ENCODE measurements around the gene PHF1.

Gene PHF1

DNA sequence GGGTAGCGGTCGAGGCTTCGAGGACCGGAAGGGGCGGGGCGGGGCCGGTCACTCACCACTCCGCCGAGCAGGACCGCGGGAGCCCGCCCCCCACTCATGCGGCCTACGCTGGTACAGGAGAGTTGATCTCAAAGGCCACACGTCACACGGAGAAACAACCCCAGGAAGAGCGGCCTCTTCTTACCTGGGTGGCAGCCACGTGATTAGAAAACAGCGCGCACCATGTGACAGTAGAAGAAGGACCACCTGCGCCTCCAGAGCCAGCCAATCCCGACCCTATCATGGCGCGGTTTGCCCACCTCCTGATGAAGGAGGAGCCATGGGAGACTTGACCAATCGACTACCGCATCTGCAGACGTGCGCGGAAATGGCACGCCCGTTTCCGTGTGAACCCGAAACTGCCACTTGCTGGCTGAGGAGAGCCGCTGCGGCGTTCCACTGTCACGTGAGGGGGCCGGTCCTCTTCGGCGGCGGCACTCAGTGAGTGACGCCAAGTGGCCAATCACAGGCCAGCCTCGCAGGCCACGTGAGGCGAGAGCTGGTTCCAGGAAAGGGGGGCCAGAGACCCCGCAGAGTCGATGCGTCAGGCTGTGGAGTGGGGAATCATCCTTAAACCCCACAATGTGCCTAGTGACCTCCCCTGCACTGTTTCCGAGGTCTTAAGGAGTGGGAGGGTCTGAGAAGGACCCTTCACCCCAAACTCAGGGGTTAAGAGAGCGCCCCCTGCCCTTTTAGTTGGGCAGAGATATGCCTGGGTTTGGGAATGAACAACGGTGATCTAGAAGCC is 7.3 kb downstream of the PHF1 start, which contains the start of gene CUTA:
CUTA (minus strand) TSS at position 205 of the 787 bp plus-strand sequence; CDS start at position 98, 107 bp downstream.
- DNase-seq (ENCODE audit: low spot score) = peak; percentile 99

DNA sequence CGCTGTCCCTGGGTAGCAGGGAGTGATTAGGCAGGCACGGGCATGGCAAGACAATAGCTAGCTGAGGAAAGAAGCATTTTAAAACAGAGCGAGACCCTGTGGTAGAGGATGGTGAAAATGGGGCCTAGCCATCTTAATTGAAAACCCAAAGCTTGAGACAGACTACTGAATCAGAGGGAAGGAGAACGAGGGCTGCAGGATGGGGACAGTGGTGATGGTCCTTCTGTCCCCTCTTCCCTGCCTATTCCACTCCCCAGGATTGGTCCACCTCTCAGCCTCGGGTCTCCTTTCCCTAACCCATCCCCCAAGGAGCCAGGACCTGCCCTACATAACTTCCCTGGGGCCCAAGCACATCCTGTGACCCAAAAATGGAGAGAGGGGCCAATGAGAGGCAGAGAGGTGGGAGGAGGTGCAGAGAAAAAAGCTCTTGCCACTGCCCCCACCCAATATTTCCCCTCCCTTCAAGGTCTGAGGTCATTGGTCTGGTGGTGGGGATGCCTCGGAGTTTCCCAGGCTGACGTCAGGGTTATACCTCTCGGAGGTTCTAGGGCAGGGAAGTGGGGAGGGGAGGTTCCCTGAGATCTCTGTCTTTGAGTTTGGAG is 8.0 kb downstream of the PHF1 start:
- no peak for DNase-seq (ENCODE audit: low spot score)

DNA sequence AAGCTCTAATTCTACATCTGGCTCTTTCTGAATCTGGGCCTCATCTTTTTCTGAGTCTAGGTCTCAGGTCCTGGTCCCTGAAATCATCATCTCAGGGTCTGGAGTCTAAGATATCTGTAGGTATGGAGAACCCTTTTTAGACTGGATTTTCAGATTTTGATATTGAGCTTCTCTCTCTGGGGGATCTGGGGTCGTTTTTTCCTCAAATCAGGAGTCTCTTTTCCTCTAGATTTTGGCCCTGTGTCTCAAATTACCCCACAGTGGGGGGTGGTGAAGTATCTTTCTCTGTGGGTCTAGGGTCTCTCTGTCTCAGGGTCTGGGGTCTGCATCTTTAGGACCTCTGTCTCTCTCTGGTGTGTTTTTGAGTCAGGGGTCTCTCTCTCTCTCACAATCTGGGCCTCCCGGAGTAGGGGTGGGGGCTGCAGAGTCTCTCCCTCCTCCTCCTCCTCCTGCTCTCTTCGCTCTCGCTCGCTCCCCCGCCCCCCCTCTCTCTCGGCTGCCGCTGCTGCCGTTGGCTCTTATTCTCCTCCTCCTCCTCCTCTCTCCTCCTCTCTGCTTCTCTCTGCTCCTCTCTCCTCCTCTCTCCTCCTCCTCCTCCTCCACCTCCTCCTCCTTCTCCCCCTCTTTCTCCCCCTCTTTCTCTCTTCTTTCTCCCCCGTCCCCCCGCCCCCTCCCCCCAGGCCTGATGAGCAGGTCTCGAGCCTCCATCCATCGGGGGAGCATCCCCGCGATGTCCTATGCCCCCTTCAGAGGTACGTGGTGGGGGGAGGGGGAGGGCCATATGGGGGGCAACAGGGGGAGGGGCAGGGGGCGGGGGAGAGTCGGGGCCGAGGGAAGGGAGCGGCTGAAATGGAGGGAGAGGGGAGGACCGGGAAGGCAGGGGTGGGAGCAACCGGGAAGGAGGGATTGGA is 9.0 kb downstream of the PHF1 start, which contains the start of gene SYNGAP1:
SYNGAP1 (plus strand) TSS at position 486 of the 911 bp plus-strand sequence; CDS start at position 686, 200 bp downstream.
- peak; percentile 82 for DNase-seq (ENCODE audit: low spot score)

DNA sequence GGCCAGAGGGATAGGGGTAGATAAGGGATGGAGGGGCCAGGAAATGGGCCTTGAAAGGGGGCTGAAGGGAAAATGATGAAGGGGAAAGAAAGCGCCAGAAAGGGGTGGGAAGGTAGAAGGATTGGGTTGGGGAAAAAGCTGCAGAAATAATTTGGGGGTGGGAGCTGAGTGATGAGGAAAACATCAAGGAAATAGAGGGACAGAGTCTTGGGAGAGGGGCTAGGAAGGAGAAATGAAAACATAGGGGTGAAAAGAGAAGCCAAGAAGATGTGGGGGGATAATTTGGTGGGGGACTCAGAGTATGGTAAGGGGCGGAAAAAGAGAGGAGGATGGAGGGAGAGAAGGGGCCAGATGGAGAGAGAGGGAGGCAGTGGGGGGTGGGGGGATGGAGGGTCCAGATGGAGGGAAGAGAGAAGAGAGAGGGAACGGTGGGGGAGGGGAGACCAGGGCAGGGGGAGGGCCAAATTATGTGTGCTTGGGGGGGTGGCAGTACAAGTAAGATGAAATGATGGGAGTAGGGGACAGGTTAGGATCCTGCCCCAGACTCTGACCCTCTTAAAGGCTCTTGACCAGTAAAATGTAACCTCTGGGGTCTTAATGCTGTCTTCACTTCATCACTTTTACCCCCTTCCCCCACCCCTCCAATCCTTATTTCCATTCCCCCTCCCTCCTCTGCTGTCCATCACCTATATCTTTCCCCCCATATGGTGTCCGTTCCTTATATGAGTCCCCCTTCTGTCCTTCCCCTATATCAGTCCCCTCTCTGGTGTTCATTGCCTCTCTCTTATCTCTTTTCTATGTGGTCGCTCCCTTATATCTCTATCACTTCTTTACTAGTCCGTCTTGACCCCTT is 9.9 kb downstream of the PHF1 start:
- DNase-seq (ENCODE audit: low spot score) = no peak

DNA sequence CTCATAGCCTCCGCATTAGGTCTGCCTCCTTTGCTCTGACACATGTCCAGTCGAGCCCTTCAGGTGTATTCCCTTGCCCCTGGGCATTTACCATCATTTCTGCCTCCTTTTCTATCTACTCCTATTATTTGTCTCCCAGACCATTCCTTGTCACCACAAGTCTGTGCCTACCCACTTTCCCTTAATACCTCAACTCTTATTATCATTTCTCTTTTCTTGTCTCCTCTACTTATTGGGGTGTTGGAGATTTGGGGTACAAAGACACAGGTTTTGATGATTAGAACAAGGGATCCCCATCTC is 10.5 kb downstream of the PHF1 start:
- DNase-seq (ENCODE audit: low spot score) = no peak

DNA sequence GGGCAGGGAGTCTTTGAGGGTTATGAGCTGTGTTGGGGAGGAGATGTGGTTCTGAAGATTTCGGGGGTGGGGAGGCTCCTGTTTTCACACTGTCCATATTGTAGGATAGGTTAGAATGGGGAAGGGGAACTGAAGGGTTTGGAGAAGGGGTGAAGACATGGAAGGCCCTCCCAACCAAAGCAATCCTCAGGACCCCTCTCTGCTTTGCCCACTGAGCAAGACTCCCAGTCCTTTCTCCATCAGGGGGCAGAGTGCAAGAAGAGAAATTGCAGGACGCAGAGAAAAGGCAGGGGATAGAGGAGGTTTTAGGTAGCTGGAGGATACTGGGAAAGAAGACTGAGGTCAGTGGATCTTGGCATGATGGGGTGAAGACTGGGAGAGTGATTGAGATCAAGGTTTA is 13.0 kb downstream of the PHF1 start:
- no peak for DNase-seq (ENCODE audit: low spot score)

DNA sequence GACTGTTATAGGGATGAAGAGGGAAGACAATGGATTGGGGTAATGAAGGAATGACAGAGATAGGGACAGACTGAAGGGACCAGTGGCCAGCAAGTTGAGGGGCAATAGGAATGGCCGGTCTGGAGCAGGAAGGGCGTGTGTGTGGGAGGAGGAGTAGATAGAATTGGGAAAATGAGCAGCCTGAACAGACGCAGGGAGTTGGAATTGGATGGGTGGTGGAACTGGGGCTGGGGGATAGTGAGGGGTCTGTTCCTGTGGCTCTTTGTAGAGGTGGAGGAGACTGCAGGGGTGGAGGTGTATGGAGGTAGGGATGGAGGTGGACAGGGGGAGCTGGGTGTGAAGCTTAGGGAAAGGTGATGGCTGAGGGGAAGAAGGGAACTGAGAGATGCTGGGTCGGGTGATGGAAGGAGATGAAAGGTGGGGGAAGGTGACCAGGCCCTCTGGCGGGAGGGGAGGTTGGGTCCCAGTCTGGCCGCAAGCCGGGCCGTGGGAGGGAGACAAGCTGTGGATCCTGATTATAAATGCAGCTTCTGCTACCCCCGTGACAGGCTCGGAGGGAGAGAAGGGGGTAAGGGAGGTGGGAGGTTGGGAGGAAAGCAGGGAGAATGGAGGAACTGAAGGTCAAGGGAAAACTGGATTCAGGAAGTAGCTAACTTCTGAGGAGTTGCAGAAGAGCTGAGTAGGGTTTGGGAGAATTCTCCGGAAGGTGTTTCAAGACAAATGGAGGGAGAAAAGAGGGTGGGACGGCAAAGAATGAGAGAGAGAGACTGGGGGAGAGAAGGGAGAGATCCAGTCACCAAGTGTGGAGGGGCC is 14.2 kb downstream of the PHF1 start:
- DNase-seq (ENCODE audit: low spot score) = no peak

DNA sequence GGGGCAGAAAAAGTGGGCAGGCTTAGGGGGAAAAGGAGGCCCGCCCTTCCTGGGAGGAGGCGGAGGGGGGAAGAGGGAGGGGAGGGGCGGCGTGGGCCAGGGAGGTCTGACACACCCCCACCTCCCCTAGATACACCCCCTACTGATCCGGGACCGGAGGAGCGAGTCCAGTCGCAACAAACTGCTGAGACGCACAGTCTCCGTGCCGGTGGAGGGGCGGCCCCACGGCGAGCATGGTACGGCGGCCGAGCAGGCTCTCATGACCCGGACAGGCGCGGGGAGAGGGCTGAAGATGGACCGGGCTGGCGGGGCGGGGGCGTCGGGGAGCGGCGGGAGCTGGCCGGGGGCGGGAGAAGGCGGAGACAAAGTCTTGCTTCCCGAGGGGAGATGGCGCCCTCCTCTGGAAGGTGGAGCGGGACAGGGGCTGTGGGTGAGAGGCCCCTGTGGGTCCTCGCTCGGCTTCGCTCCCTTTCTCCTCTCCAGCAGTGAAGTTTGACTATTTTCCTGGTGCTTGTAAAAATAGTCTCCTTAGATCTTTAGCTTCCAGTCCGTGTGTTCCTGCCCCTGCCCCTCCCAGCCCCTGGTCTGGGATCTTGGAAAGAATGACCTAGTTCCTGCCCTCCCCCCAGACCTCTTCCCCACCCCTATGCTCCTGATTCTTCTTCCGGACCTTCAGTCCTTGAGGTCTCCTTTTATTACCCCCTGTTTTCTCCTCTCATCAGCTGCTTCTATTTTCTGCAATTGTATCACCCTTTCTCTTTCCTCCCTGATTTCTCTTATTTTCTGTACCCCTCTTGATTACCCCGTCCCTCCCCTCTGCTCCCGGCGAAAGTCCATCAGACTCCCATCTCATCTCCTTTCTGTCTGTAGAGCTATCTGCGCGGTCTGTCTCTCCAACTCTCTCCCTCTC is 15.1 kb downstream of the PHF1 start:
- DNase-seq (ENCODE audit: low spot score) = peak; percentile 93

DNA sequence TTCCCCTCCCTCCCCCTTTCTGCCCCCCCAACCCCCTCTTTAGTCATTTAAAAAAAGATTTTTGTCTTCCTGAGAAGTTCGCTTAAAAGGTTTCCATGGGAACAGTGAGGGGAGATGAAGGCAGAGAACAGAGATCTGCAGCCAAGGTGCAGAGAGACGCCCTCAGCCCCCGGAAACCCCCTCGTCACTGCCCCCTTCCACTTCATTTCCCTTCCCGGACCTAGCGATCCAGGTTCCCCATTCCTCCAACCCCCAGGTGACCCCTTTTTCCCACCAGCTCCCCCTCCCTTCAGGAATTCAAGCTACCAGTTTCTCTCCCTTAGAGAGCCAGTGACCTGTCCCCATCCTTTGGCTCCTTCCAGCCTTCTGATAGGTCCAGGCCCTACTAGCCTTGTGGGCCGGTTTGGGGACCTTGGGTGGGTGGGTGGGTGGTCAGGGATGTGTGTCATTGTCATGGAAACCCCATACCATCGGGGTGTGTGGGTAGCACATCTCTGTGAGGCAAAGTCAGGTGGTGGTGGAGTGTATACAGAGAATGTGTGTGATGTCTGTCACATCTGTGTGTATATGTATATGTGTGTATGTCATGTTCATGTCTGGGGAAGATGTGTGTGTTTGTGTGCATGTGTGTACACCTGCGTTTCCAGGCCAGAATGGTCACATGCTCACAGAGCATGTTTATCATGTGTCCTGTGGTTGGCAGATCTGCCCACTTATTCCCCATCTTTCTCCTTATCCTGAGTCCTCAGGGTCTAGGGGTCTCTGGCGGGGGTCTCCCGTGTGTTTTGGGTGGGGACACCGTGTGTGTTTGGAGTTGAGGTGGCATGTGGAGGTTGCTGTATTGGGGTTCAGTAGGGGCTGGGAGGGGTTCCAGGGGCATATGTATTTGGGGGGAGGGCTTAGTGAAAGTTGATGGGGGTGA is 16.0 kb downstream of the PHF1 start:
- no peak for DNase-seq (ENCODE audit: low spot score)

DNA sequence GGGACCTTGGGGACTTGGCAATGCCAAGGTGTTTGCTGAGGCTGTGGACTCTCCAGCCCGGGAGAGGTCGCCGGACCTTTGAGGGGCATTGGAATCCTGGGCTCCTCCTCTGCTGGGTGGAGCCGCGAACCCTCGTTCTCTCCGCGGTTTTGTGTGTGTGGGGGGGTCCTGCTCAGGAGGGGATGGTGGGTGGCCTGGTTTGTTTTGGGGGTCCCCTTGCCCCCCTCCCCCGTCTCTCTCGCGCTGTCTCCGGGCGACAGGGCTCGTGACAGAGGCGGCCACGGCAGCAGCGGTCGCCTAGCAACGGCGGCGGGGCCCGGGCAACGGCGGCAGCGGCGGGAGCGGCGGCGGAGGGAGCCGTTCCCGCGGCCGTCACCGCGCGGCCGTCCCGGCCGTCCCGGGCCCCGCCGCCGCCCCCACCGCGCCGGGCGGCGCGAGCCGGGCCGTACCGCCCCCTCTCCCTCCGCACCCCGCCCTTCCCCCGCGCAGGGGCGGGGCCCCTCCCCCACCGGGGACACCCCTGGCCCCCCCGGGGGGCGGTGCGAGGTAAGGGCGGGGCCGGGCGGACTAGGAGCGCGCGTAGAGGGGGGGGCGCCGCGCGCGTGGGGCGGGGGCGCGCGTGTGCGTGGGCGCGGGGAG is 16.9 kb downstream of the PHF1 start:
- no peak for DNase-seq (ENCODE audit: low spot score)

DNA sequence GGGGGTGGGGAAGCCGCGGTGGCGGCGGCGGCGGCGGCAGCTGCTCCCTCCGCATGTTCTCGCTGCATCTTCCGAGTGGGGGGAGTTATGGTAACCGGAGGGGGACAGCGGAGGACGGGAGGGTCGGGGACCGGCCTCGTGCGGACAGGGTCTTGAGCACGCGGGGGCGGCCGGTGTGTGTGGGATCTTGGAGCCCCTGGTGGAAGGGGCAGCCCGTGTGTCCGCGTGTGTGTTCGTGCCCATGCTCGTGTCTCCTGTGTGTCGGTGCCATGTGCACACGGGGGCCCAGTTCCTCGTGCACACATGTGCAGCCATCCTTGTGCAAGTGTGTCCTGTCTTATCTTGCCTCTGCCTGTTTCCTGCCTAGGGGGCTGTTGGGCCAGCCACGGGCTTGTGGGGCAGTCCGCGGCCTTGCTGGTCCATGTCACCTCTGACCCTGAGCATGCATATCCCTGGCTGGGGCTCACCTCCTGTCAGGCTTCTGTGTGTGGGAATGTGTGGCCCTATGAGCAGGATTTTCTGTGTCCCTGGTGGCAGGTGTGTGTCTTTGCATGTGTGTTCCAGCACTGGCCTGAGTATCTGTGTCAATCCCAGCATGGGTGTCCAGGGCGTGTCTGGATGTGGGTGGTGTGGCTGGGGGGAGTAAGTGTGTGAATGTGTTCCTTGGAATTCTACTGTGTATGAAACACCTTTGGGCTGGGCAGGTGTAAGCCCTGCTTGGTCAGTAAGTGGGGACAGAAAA is 17.6 kb downstream of the PHF1 start:
- no peak for DNase-seq (ENCODE audit: low spot score)

DNA sequence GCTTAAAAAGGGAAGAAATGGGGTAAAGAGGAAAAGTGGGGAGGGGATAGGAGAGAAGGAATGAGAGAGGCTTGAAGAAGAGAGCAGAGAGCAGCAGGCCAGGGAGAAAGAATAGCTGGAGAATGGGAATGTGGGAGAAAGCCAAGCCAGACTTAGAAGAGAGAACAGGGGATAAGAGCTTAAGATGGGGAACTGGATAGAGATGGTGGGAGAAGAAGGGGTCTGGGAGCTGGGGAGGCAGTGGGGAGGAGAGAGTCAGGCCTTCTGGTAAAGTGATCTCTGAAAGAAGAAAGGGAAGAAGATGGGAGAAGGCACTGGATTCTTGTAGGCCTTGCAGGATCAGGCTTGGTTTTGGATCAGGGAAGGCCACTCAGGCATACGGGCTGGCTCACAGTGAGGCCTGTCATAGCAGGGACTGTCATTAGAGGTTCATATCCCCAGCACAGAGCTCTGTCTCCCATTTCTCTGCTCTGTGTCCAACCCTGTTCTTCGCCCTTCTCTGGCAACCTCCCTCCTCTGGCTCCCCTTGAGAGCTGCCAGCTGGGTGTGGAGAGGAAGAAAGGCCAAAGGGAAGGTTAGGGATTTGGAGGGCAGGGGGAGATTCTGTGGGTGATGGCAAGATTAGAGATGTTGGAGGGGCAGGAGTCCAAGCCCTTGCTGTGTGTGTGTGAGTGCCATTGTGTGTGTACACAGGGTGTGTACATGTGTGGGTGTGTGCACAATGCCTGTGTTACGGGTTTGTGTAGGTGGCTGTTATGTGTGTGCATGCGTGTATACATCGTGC is 18.3 kb downstream of the PHF1 start:
- no peak for DNase-seq (ENCODE audit: low spot score)

DNA sequence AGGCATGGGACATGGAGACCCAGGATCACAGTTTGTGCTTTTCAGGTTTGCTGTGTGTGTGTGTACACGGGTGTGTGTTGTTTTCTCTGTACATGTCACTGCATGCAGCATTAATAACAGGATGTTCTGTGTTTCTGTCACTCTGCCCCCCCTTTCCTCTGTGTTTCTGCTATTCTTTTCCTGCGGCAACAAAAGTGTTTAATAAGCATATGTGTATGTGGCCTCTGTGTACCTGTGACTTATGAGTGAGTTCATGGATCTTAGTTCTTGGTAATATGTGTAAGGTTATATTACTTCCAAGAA is 18.9 kb downstream of the PHF1 start:
- DNase-seq (ENCODE audit: low spot score) = no peak

DNA sequence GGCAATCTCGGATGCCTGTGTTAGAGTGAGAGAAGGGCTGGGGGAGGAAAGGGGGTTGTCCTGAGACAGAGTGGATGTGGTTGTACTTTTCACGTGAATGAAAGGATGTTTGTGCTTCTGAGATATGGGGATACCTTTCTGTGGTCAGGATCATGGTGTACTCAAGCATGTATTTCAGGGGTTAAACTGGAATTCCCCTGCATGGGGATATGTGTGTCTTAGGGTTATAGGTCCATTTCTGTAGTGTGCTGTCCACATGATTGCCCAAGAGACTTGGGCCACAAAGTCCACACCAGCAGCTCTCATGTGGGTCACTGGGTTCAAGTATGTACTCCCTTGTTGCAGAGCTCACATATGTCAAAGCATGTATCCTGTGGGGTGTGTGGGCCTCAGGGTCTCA is 19.5 kb downstream of the PHF1 start:
- DNase-seq (ENCODE audit: low spot score) = no peak

DNA sequence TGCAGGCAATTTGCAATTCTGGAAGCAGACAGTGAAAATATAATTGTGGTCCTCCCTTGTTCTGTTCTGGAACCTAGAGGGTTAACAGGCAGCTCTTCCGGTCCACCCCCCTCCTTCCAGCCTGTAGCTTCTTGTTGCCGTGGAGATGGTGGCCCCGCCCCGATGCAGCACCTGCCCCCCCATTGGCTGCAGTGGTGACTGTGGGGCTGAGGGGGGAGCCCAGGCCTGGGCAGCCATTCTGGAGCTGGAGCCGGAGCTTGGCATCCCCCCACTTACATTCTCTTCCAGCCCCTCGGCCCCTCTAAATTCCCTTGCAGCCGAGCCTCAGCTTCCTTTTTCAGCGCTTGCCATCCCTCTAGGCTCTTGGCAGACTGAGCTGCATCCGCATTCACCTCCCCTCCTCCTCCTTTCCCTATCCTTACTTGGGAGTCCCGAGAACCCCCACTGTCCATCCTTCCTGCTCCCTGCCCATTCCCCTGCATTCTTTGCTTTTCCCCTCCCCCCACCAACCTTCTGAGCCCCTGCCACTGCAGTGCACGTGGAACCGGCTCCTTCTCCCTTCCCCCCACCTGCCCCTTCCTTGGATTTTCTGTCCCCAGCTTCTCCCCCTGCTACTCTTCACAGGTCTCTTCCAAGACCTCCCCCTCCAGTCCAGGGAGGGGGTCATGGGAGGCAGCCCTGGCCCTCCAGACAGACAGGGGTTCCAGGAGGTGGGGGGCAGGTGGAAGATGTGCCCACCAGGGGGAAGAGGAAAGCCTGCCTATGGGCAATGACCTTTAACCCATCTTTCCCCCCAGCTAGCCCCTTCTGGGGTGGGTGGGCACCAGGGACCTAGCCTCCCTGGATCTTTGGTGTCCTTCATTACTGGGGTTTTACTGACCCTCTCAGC is 20.4 kb downstream of the PHF1 start:
- DNase-seq (ENCODE audit: low spot score) = peak; percentile 81
